ENCODE results near the gene ENO2. TPM values are rescaled to one million over a fixed set of nuclear protein-coding genes. Genes with fewer than 3 reads are reported as not detected.

Gene ENO2
- total RNA-seq: 5.7 TPM

DNA sequence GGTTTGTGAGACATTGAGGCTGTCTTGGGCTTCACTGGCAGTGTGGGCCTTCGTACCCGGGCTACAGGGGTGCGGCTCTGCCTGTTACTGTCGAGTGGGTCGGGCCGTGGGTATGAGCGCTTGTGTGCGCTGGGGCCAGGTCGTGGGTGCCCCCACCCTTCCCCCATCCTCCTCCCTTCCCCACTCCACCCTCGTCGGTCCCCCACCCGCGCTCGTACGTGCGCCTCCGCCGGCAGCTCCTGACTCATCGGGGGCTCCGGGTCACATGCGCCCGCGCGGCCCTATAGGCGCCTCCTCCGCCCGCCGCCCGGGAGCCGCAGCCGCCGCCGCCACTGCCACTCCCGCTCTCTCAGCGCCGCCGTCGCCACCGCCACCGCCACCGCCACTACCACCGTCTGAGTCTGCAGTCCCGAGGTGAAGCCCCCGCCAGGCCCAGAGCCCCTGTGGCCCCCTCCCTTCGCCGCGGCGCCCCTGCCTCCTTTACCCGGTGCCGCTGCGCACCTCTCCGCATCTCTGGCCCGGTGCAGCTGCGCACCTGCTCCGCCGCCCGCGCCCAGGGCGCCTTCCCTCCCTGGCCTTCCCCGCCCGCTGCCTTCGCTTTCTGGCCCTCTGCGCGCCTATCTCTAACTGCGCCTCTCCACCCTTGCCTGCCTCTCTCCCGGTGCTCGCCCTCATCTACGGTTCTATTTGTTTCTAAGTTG, at the start of gene ENO2:
Gene ENO2 (plus strand): TSS at position 335 of the 701 bp plus-strand sequence. CDS start 1,253 bp downstream, outside the sequence.

GRCh38 chr12:6867413-6868210, 46.8 kb upstream of the ENO2 start, which contains the start of gene TPI1:
TPI1 (plus strand) TSS chr12:6867531; CDS start chr12:6867567, 36 bp downstream.

DNA sequence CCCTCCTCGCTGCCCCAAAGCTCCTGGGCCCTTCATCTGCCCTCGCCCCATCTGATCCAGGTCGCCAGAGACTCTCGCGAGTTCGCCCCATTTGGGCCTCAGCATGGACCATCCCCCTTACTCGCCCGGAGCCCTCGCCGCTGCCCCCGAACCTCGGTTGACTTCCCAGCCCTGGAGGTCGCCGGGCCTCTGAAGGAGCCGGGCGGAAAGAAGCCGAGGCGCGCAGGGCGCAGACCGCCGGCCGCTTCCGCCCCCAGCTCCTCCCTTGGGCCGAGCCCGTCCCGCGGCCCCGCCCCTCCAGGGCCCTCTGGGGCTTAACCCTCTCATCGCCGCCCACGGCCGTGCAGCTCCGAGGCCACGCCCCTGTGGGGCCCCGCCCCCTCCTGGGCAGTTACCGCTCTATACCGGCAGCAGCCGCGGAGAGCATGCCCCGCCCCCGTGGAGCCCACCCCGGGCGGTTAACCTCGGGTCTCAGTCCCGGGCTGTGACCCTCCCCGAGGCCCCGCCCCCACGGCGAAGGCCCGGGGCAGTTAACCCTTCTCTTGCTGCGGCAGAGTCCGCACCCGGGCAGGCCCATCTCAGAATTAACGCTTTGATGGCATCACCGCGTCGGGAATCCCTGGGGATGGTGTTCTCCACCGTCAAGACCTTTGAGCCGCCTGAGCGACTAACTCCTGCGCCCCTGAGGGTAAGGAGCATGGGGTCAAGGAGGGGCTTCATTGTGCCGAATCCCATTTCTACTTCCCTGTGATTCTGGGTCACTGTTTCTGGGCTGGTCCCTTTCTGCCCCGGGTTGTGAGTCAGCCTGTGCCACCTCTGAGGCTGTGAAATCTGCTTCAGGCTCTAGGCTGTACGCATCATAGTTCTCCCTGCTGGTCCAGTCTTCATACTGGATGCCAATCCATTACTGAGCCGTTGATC, 41.0 kb upstream of the ENO2 start, which contains the start of gene SPSB2:
Gene SPSB2 (minus strand): TSS at position 210 of the 921 bp plus-strand sequence. CDS start 402 bp downstream, outside the sequence.

GRCh38 chr12:6904280-6905276, 9.8 kb upstream of the ENO2 start, which contains the start of gene LRRC23:
LRRC23 (plus strand) TSS chr12:6904822; CDS start chr12:6905634, 812 bp downstream.

GRCh38 chr12:6927379-6928021, 13.1 kb downstream of the ENO2 start, which contains the start of gene ATN1:
ATN1 (plus strand) TSS chr12:6927959; CDS start chr12:6934002, 6,043 bp downstream.

GRCh38 chr12:6943722-6944380, 29.5 kb downstream of the ENO2 start, which contains the start of the genes C12orf57 and RNU7-1:
C12orf57 (plus strand) TSS chr12:6944022; CDS start chr12:6944122, 100 bp downstream.
RNU7-1 (plus strand) TSS chr12:6943816.

DNA sequence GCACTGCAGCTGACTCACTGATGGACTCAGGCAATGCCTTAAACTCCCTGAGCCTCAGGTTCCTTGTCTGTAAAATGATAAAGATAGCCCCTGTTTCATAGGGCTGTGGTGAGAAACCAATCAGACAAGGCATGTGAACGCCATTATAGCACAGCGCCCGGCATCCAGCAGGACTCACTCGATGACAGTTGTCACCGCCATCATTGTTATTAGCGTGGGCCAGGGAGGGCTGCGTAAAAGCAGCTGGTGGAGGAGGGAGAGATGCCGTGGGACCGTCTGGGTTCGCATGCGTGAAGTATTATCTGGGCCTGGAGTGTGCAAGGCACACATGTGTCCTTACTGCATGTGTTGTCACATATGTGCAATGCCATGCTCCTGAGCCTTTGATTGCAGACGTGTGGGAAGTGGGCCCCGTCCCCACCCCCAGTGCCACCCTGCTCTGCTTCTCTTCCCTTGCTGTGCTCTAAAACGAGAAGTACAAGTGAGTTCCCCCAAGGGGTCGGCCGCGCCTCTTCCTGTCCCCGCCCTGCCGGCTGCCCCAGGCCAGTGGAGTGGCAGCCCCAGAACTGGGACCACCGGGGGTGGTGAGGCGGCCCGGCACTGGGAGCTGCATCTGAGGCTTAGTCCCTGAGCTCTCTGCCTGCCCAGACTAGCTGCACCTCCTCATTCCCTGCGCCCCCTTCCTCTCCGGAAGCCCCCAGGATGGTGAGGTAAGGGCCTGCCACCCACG, 36.6 kb downstream of the ENO2 start, which contains the start of gene PTPN6:
Gene PTPN6 (plus strand): TSS at position 546 of the 730 bp plus-strand sequence. CDS start 157 bp downstream, at position 703.

Small RNA genes within 50 kb of the gene (small RNA-seq; reads per million reads assigned to genes)
- gene MIR141 (ENCODE audit: low replicate concordance) (72.3 reads per million, percentile 97 among the genes with 10 or more reads in this experiment), gene MIR200C (ENCODE audit: low replicate concordance) (24.4 reads per million, percentile 96 among the genes with 10 or more reads in this experiment), gene RNU7-1 (ENCODE audit: low replicate concordance) (not detected), gene SCARNA12 (ENCODE audit: low replicate concordance) (0.88 reads per million, percentile 80 among the genes with 10 or more reads in this experiment)

Other genes starting within 250 kb of the ENO2 start
- gene ZNF384, start 225.2 kb upstream of the ENO2 start, total RNA-seq: 31.5 TPM
- gene PIANP, start 213.8 kb upstream of the ENO2 start, total RNA-seq: 2.0 TPM
- 47.0 TPM for gene COPS7A, start 190.5 kb upstream of the ENO2 start, total RNA-seq
- gene MLF2, start 161.4 kb upstream of the ENO2 start, total RNA-seq: 86.4 TPM
- gene PTMS, start 148.2 kb upstream of the ENO2 start, total RNA-seq: 61.1 TPM
- 0.47 TPM for gene LAG3, start 142.1 kb upstream of the ENO2 start, total RNA-seq
- 18.3 TPM for gene CD4, start 125.1 kb upstream of the ENO2 start, total RNA-seq
- 13.5 TPM for gene GPR162, start 92.8 kb upstream of the ENO2 start, total RNA-seq
- gene P3H3, start 86.2 kb upstream of the ENO2 start, total RNA-seq: 29.5 TPM
- 3.7 TPM for gene GNB3, start 73.7 kb upstream of the ENO2 start, total RNA-seq
- 18.0 TPM for gene CDCA3, start 63.3 kb upstream of the ENO2 start, total RNA-seq
- 49.5 TPM for gene USP5, start 62.4 kb upstream of the ENO2 start, total RNA-seq
- 430 TPM for gene TPI1, start 47.0 kb upstream of the ENO2 start, total RNA-seq
- gene SPSB2, start 41.3 kb upstream of the ENO2 start, total RNA-seq: 11.3 TPM
- gene LRRC23, start 9.8 kb upstream of the ENO2 start, total RNA-seq: 7.8 TPM
- 77.0 TPM for gene ATN1, start 13.4 kb downstream of the ENO2 start, total RNA-seq
- not detected for gene RNU7-1, start 29.2 kb downstream of the ENO2 start, total RNA-seq
- gene C12orf57, start 29.4 kb downstream of the ENO2 start, total RNA-seq: 146 TPM
- gene PTPN6, start 36.8 kb downstream of the ENO2 start, total RNA-seq: 21.1 TPM
- gene PHB2, start 56.1 kb downstream of the ENO2 start, total RNA-seq: 186 TPM
- 26.9 TPM for gene EMG1, start 56.3 kb downstream of the ENO2 start, total RNA-seq
- gene LPCAT3, start 103.9 kb downstream of the ENO2 start, total RNA-seq: 32.3 TPM
- 87.9 TPM for gene C1S, start 146.1 kb downstream of the ENO2 start, total RNA-seq
- 108 TPM for gene C1R, start 177.9 kb downstream of the ENO2 start, total RNA-seq
- 67.3 TPM for gene C1RL, start 194.6 kb downstream of the ENO2 start, total RNA-seq
- gene RBP5, start 214.3 kb downstream of the ENO2 start, total RNA-seq: 17.7 TPM
- gene CLSTN3, start 215.8 kb downstream of the ENO2 start, total RNA-seq: 76.3 TPM